ENCODE results near the gene ADCY2.

Gene ADCY2

DNA sequence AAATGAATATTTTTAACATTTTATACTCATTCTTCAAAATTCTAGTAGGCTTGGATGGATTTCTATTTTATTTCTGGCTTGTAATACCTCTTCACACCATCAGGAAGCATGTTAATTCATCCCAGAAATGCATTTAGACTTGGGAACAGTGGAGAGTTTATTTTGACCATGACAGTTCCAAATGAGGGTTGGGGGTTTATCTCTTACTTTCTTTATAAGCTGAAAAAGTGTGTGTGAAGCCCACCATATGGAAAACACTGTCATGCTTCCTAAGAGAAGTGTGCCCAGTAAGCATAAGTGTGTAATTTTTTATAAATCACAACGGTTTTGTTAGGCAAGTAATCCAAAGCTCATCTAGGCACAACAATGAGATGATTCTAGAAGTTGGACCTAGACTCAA, 215.6 kb downstream of the ADCY2 start:
- DNase-seq (ENCODE audit: low read depth): no peak
- no peak for TF ChIP-seq CTCF (IDR thresholded peaks at IDR 0.05; ENCODE audit: insufficient read depth, low read depth, low read length, missing control alignments)
- H3K4me3 ChIP-seq (ENCODE audit: low read length): no peak overlapping the region

DNA sequence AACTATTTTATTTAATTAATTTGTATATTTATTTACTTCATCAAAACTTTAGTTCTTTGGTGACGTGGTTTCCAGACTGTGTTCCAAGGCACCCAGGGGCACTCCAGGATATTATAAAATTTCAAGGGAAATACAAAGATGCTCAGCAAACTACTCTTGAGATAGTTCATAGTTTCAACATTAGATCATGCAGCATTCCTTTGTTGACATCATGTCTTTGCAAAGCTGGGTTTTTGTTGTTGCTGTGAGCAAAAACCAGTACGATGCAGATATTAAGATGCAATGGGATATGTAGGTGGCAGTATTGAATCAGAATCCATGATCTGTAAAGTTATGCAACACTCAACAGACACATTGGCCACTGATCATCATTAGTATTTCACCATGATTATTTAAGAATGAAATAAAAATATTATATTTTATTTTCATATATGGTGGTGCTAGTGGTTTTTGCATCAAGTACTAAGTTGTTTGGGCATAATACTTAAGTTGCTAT, 219.7 kb downstream of the ADCY2 start:
- DNase-seq (ENCODE audit: low read depth): peak; percentile 0
- no peak for TF ChIP-seq CTCF (IDR thresholded peaks at IDR 0.05; ENCODE audit: insufficient read depth, low read depth, low read length, missing control alignments)
- no peak overlapping the region for H3K4me3 ChIP-seq (ENCODE audit: low read length)

DNA sequence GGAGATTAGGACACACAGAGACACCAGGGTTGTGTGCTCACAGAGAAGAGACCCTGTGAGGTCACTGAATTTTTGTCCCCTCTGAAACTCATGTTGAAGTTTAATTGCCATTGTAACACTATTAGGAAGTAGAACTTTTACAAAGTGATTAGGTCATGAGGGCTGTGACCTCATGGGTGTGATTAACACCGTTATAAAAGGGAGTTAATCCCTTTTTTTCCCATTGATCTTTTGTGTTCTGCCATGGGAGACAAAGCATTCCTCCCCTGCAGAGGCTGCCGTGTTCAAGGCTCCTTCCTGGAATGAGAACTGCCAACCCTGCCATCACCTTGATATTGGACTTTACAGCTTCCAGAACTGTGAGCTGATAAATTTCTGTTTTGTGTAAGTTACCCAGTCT, 221.0 kb downstream of the ADCY2 start:
- no peak overlapping the region for H3K4me3 ChIP-seq (ENCODE audit: low read length)
- TF ChIP-seq CTCF (IDR thresholded peaks at IDR 0.05; ENCODE audit: insufficient read depth, low read depth, low read length, missing control alignments): no peak
- DNase-seq (ENCODE audit: low read depth): no peak

- no peak for DNase-seq (ENCODE audit: low read depth)
- no peak for TF ChIP-seq CTCF (IDR thresholded peaks at IDR 0.05; ENCODE audit: insufficient read depth, low read depth, low read length, missing control alignments)
- no peak overlapping the region for H3K4me3 ChIP-seq (ENCODE audit: low read length)
Measured at GRCh38 chr5:7622498-7622897, 226.6 kb downstream of the ADCY2 start.

DNA sequence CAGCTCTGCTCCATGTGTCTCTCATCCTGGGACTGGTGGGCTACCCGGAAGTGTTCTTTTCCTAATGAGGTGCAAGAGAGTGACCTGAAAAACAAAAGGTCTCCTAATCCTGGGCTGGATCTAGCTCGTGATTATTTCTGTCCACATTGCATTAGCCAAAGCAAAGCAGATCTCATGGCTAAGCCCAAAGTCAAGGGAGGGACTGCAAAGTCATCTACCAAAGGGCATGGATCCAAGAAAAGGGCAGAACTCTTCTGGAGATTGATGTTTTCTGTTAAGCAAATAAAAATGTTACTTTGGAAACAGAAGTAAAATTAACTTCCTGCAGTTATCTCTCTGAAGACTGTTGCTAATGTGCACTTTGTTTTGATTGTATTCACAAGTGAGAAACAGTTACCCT, 229.8 kb downstream of the ADCY2 start:
- no peak overlapping the region for H3K4me3 ChIP-seq (ENCODE audit: low read length)
- DNase-seq (ENCODE audit: low read depth): no peak

GRCh38 chr5:7628248-7628647, 232.3 kb downstream of the ADCY2 start:
- TF ChIP-seq CTCF (IDR thresholded peaks at IDR 0.05; ENCODE audit: insufficient read depth, low read depth, low read length, missing control alignments): no peak
- no peak for DNase-seq (ENCODE audit: low read depth)
- no peak overlapping the region for H3K4me3 ChIP-seq (ENCODE audit: low read length)

More for the DNA sequence above, 229.8 kb downstream of the ADCY2 start:
- TF ChIP-seq CTCF (IDR thresholded peaks at IDR 0.05; ENCODE audit: insufficient read depth, low read depth, low read length, missing control alignments): no peak

DNA sequence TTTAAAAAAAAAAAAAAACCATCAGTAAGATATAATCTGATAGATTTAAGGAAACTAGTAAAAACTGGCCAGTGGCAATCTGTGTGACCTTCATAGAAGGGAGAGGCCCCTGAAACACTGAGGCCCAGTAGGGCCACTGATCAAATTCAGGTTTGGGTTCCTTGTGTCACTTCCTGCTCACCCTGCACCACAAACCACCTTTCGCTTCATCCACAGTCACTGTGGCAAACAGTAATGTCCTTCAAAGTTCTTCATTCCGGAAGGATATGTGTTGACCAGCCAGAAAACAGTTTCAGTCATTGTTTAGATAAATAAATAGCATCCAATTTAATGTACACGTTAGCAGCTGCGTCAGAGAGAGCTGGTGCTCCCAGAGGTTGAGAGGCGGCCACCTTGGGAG, 232.9 kb downstream of the ADCY2 start:
- H3K4me3 ChIP-seq (ENCODE audit: low read length): no peak overlapping the region
- TF ChIP-seq CTCF (IDR thresholded peaks at IDR 0.05; ENCODE audit: insufficient read depth, low read depth, low read length, missing control alignments): no peak
- no peak for DNase-seq (ENCODE audit: low read depth)

All from epithelial cell of esophagus (primary cell).